ENCODE results near the gene CCDC54. TPM values are rescaled to one million over a fixed set of nuclear protein-coding genes. Genes with fewer than 3 reads are reported as not detected.
"Not testable (repeated sequence)": the region's sequence is repeated elsewhere in the genome, so short reads cannot be mapped to it uniquely, and the experiment has no call there.

The CCDC54 gene
- polyA plus RNA-seq (ENCODE audit: insufficient read length in 3 of 3), result under 1 TPM; 0.11 to 0.25 (median 0.14) TPM

DNA sequence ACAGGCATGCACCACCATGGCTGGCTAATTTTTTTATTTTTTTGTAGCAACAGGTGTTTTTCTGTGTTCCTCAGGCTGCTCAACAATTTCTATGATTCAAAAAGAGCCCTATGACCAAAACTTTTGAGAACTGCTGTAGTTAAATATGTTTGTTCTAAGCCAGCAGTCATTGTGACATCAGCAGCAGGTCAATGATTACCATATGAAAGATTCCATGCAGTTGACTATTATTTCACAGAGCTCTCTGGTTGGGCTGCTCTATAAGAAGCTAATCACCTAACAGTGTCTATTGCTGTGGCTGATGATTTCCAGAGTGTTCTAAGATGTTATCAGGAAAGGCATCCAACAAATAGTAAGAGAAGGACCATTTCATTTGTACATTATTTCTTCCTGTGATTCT is at the start of gene CCDC54:
CCDC54 (plus strand) TSS at position 289 of the 400 bp plus-strand sequence. CDS start 149 bp downstream, outside the sequence.
- no peak for DNase-seq (ENCODE audit: low read depth in 3 of 3, low spot score in 2 of 3)

DNA sequence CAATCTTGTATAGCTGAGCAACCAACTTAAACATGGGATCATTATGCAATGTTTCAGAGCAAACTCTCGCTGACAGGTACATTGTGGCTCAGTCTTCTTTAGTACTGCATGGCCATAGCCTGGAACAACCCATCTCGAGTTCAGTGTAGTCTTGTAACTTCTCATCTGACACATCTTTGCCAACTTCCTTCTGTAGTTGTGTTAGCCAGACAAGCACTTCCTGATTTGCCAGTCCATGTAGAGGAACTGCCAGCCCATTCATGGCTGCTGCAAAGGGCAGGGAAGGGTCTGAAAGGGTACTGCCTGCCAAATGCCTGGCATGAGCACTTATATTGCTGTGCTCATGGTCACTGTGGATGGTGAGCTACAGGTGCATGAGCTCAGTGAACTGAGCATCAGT is 49.2 kb upstream of the CCDC54 start:
- no peak for DNase-seq (ENCODE audit: low read depth in 3 of 3, low spot score in 2 of 3)

DNA sequence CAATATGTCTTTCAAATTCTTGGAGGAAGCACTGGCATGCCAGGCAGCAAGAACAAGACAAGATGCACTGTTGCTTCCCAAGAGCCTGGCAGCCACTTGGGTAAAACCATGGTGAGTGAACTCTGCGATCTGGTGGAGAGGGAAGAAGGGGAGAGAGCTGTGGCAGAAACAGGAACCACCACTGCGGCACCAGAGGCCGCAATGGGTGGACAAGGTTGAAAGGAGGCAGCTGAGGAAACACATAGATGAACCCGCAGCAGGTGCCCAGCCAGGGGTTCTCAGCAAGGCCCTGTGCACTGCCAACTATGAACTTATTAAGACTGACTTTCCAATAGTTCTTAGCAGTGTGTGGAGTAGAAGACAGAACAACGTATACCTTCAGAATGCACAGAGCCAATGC is 48.2 kb upstream of the CCDC54 start:
- no peak for DNase-seq (ENCODE audit: low read depth in 3 of 3, low spot score in 2 of 3)

DNA sequence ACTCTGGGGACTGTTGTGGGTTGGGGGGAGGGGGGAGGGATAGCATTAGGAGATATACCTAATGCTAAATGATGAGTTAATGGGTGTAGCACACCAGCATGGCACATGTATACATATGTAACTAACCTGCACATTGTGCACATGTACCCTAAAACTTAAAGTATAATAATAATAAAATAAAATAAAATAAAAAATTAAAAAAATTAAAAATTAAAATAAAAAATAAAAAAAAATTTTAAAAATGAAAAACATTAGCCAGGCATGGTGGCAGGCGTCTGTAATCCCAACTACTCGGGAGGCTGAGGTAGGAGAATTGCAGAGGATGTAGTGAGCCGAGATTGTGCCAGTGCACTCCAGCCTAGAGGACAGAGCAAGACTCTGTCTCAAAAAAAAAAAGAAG is 37.5 kb upstream of the CCDC54 start:
- DNase-seq (ENCODE audit: low read depth in 3 of 3, low spot score in 2 of 3), result not testable (repeated sequence)

DNA sequence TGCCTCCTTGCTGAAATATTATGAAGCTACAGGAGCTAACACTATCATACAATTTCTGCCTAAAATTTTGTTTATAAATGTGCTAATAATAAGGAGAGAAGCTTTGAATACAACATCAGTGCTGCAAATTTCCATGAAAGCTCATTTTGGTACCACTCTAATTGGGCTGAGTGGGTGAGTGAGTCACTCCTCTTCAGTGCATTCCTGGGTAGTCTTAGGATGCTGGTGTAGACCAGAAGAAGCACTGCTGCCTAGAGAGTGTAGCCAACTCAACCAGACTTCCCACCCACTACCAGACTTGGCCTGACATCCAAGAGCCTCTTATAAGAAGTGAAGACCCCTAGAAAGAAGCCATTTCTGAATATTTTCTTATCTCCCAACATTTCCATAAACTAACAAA is 32.5 kb upstream of the CCDC54 start:
- no peak for DNase-seq (ENCODE audit: low read depth in 3 of 3, low spot score in 2 of 3)

DNA sequence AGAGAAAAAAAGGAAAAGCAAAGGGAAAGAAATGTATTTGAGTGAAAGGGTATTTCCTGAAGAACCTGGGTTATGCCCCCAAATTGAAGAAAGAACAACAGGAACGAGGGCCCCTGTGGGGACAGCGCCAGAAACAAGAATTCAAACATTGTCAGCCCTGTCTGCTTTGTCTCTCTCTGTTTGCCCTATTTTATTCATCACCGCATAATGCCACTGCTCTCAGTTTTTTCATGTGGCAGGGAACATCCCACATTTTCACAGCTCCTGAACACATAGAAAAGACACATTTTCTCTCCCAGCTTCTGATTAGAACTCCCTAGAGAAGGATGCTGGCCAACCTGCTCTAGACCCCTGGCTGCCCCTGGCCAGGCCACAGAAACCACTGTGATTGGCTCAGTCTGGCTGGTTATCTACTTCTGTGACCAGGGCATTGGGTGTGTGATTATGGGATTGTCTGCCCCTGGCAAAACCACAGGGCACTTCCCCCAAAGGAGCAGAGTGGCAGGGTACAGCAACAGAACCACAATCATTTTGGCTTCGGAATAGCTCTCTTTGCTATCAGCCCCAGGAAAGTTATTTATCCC is 31.3 kb upstream of the CCDC54 start:
- DNase-seq (ENCODE audit: low read depth in 3 of 3, low spot score in 2 of 3), result no peak

DNA sequence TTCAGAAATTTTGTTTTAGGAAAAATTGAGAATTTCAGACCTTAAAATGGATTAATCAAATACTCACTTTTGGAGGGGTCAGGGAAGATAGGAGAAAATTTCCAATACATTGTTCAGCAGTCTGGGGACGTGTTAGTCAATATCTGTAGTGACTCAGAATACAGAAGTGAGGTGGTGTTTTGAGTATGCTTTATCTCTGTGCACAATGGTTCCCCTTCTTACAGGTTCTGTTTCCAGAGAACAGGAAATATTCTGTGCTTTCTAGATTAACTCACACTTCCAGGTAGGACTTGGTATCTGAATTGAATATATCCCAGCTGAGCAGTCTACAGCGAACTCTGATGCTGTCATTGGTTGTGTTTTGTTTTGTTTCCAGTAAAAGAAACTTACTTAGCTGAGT is 30.7 kb upstream of the CCDC54 start:
- DNase-seq (ENCODE audit: low read depth in 3 of 3, low spot score in 2 of 3), result no peak

DNA sequence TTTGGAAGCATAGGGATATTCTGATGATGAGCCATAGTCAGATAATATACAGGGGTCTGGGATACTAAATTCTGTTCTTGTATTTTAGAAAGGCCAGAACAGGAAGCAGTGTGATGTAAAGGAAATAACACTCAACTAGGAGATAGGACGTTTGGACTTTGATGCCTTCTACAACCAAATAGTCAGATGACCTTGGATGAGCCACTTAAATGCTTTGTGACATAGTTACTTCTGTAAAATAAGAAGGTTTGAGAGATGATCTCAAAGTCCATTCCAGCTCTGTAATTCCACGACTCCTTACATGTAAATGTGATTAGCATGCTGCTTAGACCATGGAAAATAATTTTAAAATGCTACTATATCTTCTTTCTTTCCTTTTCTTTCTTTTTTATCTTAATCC is 29.5 kb upstream of the CCDC54 start:
- no peak for DNase-seq (ENCODE audit: low read depth in 3 of 3, low spot score in 2 of 3)

DNA sequence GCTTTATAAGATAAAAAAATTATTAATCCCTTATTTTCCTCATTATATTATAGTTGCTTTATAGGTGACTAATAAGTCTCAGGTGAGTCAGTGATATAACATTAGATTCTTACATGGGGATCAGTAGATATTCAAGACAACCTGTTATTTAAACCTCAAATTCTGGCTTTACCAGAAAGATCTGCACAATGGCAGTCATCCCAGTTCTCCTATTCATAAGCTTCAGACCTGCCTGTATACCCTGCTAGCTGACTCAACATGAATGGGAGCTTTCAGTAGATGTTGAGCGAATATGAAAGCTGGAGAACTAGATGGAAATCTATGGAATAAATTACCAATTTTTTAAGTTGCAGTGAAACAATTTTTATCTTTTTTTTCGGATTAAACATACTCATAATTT is 20.5 kb upstream of the CCDC54 start:
- DNase-seq (ENCODE audit: low read depth in 3 of 3, low spot score in 2 of 3), result no peak

DNA sequence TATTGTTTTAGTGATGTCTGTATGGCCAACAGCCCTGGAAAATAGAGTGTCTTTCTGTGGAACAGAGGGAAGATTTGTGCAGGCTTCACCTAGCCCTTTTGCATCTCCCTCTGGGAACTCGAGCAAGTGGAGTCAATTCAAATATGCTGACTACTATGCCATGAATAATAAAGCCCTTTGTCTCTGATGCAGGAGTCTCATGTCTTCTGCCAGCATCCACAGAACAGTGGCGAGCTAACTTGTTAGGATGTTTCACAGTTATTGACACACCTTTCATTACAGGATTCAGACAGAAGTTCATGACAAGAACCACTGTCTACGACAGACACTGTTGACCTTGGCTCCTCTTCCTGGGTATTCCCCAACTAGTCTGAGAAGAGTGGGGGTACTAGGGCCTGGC is 15.6 kb upstream of the CCDC54 start:
- DNase-seq (ENCODE audit: low read depth in 3 of 3, low spot score in 2 of 3), result no peak

DNA sequence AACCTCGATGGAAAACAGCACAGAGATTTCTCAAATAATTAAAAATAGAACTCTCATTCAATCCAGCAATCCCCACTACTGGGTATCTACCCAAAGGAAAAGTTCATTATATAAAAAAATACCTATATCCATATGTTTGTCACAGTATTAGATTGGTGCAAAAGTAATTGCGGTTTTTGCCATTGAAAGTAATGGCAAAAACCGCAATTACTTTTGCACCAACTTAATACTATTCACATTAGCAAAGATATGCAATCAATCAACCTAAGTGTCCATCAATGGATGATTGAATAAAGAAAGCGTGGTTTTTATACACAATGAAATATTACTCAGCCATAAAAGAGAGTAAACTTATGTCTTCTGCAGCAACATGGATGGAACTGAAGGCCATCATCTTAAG is 12.2 kb upstream of the CCDC54 start:
- DNase-seq (ENCODE audit: low read depth in 3 of 3, low spot score in 2 of 3), result no peak

DNA sequence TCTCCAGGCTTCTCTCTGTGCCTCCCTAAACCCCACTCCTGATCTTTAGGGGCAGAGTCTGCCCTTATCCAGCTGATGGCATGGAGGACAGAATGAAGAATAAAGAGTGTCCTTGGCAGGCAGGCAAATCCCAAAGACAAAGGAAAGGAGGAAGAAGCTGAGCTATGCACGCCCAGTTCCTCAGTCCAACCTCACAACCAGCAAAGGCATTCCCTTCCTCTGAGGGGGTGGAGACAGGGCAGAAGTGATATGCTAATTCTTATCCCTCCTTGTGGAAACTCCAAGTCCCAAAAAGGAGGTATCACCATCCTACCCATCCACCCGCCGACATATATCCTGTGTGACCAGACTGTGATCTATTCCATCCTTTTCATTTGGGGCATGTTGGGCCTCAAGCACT is 10.5 kb upstream of the CCDC54 start:
- no peak for DNase-seq (ENCODE audit: low read depth in 3 of 3, low spot score in 2 of 3)

DNA sequence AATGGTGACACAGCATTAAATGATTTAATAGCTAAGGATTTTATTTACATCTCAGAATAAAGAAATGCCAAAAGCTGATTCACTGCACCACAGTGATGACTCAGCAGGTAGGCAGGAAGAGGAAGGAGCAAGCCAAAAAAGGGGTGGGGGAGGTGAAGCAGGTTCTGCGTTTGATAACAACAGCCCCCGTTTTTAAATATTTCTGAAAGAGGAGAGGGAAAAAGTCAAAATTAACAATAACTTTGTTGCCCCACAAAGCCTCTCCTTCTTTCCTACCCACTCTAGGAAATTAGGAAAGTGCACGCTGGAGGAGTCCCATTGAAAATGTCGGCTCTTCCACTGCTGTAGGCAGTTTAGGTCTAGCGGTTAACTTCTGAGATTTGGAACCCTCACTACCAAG is 9.9 kb upstream of the CCDC54 start:
- DNase-seq (ENCODE audit: low read depth in 3 of 3, low spot score in 2 of 3), result no peak

DNA sequence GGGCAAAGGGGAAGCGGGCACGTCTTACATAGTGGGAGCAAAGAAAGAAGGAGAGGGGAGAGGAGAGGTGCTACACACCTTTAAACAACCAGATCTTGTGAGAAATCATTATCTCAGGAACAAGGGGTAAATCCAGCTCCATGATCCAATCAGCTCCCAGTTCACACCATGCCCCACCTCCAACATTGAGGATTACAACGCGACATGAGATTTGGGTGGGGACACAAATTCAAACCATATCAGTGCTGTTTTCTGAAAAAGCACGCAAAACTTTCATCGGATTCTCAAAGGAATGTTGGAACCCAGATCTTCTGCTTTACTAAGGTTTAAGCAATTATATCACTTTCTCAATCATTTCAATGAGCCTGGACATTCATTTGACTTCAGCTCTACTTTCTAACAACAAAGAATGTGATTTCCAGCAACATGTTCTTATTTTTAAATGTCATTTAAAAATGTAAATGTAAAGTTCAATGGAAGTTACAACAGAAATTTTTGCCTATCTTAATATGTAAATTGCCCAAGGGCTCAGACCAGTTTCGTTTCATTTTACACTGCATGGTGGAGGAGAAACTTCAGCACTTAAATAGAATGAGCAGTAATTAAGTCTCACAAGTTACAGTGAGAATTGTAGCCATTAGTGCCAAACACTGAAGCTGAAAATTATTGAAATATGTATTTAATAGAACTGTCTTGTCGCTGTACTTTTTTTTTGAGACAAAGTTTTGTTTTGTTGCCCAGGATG is 8.4 kb upstream of the CCDC54 start:
- no peak for DNase-seq (ENCODE audit: low read depth in 3 of 3, low spot score in 2 of 3)

DNA sequence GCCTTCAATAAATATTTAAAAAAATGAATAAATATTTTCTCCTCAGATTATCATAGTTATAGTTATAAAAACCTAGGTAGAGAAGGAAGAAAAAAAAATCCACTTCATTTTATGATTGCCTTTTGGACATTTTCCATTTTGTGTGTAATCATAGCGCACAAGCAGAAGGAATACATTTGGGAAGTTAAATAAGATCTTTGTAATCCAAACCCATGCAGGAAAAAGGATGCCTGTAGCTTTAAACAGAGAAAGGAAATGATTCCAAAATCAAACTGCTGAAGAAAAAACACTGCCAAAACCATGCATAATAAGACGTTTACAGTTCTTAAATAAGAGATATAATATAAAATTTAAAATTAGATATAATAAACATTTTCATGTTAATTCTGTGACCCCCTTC is 7.4 kb upstream of the CCDC54 start:
- DNase-seq (ENCODE audit: low read depth in 3 of 3, low spot score in 2 of 3), result no peak

DNA sequence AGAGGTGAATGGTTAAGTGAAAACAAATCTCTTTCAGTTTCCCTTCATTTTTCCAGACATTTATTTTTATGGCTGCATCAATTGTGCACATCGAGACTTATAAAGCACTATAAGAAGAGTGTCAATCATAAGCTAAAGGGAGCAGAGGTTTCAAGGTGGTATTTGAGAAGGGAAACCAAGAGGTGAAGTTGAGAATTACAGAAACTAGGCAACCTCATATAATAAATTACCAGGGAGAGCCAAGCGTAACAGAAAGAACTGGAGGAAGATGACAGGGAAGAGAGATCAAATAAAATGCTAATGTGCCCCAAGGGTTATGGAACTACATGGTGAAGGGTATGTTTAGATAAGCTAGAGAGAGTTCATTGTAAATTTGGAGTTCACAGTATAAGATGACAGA is 6.3 kb upstream of the CCDC54 start:
- DNase-seq (ENCODE audit: low read depth in 3 of 3, low spot score in 2 of 3), result peak in 2 of 3 donors; percentile 8 to 18

DNA sequence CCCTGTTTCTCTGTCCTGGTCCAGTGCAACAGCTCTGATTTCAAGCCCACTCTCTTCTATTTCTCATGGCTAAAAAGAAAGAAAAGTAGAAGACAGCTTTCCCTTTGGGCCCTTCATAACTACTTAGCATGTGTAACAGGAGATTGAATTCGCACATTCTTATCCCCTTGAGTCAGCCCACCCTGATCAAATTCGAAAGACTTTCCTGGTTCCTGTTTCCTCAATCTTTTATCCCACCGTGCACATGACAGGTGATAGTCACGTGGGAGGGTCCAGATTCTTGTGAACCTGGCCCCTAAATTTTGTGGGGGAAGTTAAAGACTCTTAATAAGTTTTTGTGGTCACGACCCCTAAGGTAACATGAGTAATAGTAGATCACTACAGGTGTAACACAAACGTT is 4.7 kb upstream of the CCDC54 start:
- no peak for DNase-seq (ENCODE audit: low read depth in 3 of 3, low spot score in 2 of 3)

DNA sequence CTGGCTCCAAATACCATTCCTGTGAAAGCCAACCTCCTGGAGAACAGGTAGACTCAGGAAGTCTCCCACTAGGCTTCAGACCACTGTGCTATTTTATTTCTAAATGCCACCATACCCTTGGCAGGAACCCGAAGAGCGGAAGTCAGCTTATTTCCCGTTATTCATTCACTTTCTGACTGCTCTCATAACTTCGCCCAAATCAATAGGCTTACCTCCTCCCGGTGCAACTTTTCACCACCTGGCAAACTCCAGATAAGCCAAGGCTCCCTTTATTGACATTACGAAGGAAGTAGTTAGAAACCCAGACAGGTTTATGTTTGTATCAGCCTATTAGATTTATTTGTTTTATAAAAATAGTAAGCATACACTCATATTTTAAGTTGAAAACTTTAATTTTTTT is 3.3 kb upstream of the CCDC54 start:
- no peak for DNase-seq (ENCODE audit: low read depth in 3 of 3, low spot score in 2 of 3)

DNA sequence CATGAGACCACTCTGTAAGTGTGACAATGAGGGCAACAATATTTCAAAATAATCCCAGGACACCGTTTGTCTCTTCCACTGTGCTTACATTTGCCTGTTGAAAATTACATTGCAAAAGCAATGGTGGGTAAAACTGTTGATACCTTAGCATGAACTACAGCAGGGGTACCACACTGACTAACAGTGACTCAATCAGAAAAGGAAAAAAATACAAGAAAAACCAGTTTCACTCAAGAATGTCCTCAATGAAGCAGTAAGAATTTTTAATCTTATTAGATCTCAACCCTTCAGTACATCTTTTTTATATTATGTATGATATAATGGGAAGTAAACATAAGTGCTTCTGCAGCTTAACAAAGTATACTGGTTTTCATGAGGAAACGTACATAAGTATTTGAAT is 1.6 kb upstream of the CCDC54 start:
- DNase-seq (ENCODE audit: low read depth in 3 of 3, low spot score in 2 of 3), result no peak

DNA sequence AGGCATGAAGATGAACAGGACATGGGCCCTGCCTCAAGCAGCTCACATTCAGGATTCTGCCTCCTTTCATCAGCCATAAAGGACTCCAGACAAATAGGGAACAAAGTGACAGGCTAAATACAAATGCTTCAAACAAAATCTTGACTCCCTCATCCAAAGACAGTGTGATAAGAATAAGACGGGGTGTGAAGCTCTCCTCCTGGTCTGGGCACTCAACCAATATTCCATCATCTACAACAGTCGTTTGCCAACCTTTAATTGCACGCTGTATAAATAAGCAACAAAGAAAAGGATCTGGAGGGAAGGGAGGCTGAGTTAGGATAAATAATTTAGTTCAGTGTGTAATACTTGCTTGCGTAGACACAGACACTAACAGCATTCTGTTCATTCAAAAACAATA is 5.4 kb downstream of the CCDC54 start:
- DNase-seq (ENCODE audit: low read depth in 3 of 3, low spot score in 2 of 3), result no peak

DNA sequence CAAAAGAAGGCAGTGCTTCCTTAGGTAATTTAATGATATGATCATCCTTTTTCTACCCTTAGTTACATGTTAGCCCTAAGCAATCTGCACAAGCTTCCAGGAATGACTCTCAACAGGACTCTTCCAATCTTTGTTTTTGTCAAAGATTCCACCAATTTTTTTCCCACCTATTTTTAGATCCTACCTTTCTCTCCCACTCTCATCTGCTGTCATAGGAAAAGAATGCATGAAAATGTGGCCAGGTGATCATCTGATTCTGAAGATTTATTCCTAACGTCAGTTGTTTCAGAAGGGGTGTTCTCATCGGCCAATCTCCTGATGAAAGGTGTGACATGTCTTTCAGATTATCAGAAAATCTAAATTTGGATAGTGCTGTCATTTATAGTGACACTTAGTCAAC is 7.2 kb downstream of the CCDC54 start:
- no peak for DNase-seq (ENCODE audit: low read depth in 3 of 3, low spot score in 2 of 3)

DNA sequence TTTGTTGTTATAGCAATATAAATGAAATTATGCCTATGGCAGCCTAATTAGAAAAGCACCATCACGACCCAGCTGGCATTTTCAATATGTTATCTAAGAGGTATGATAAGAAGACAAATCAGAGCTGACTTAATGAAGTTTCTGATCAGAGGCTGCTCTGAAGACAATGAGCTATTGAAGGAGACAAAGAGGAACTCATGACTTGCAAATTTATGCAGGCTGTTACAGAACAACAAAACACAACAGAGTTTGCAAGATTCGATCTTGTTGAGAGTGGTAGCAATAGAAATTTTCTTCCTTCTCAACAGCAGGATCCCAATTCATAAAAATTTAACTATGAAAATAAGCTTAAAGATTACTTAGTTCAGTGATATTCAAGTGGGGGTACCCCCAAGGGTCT is 7.7 kb downstream of the CCDC54 start:
- no peak for DNase-seq (ENCODE audit: low read depth in 3 of 3, low spot score in 2 of 3)

DNA sequence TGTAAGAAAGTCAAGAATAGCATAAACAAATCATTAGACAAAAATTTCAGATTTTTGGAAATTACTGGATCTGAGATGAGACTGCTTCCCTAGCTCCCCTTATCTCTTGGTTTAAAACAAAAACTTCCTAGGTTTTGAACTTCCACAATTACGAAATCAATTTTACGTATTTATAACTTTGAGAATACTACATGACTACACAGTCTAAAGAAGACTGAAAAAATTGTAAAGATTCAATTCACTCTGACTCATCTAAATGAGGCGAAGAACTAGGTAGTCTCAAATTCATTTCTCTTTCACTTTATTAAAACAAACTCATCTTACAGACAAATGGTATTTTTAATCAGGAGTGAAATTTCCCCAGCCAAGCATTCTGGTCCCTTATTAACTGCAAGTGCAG is 10.3 kb downstream of the CCDC54 start:
- no peak for DNase-seq (ENCODE audit: low read depth in 3 of 3, low spot score in 2 of 3)
